DOHH2 (cell line): Measurements from ENCODE around the gene TUB.

Source experiments
- H3F3A ChIP-seq: fragments of 200-600 bp; sonication (generic), shearing (Covaris generic); 2 replicates; pipeline ENCODE4 v1.6.0; 2016; ENCODE audit warnings: antibody characterized with exemption, mild to moderate bottlenecking; ENCODE audit not compliant: control insufficient read depth, insufficient read depth
- H3K27ac ChIP-seq: fragments of 200-600 bp; sonication (generic); 2 replicates; pipeline ENCODE4 v1.5.1; 2014; ENCODE audit warnings: low read depth, mild to moderate bottlenecking, low read length, moderate library complexity
- H3K27me3 ChIP-seq: fragments of 200-600 bp; sonication (generic); 2 replicates; pipeline ENCODE4 v1.6.1; 2014; ENCODE audit warnings: mild to moderate bottlenecking, low read length, mixed read lengths; ENCODE audit not compliant: control insufficient read depth
- H3K36me3 ChIP-seq: fragments of 200-600 bp; sonication (generic); 2 replicates; pipeline ENCODE4 v1.6.1; 2014; ENCODE audit warnings: mild to moderate bottlenecking, low read length, moderate library complexity, mixed read lengths; ENCODE audit not compliant: control insufficient read depth
- H3K4me1 ChIP-seq: fragments of 200-600 bp; sonication (generic); 2 replicates; pipeline ENCODE4 v1.6.1; 2014; ENCODE audit warnings: mild to moderate bottlenecking, low read length, mixed read lengths; ENCODE audit not compliant: control insufficient read depth
- H3K4me2 ChIP-seq: fragments of 200-600 bp; sonication (generic); 2 replicates; pipeline ENCODE4 v1.6.0; 2014; ENCODE audit warnings: mild to moderate bottlenecking, low read length, moderate library complexity
- H3K4me3 ChIP-seq: fragments of 200-600 bp; sonication (generic); 2 replicates; pipeline ENCODE4 v1.5.1; 2014; ENCODE audit warnings: mild to moderate bottlenecking, low read length, mixed read lengths
- H3K79me2 ChIP-seq: fragments of 200-600 bp; sonication (generic); 2 replicates; pipeline ENCODE4 v1.6.1; 2014; ENCODE audit warnings: mild to moderate bottlenecking, low read length, mixed read lengths; ENCODE audit not compliant: control insufficient read depth
- H3K9me2 ChIP-seq: fragments of 200-600 bp; sonication (generic); replicated peaks from 2 replicates; pipeline ENCODE4 v1.6.1; 2014; ENCODE audit warnings: mild to moderate bottlenecking, low read length, mixed read lengths; ENCODE audit not compliant: control insufficient read depth
- H3K9me3 ChIP-seq: fragments of 200-600 bp; sonication (generic); 2 replicates; pipeline ENCODE4 v1.6.1; 2014; ENCODE audit warnings: antibody characterized with exemption, low read length, mixed read lengths; ENCODE audit not compliant: control insufficient read depth, insufficient read depth
- H4K20me1 ChIP-seq: fragments of 200-600 bp; sonication (generic); 2 replicates; pipeline ENCODE4 v1.6.0; 2014; ENCODE audit warnings: low read depth, mild to moderate bottlenecking, antibody characterized with exemption, low read length, moderate library complexity; ENCODE audit not compliant: control insufficient read depth, insufficient read depth
- CTCF ChIP-seq: fragments of 200-600 bp; sonication (generic); IDR thresholded peaks from one replicate; pipeline ENCODE4 v1.5.1; 2014; ENCODE audit warnings: antibody characterized with exemption, mild to moderate bottlenecking, low read depth, low read length; ENCODE audit not compliant: poor library complexity, severe bottlenecking
- EZH2phosphoT487 ChIP-seq: fragments of 200-600 bp; sonication (generic); IDR thresholded peaks from 2 replicates; pipeline ENCODE4 v1.6.1; 2017; ENCODE audit warnings: borderline replicate concordance, mild to moderate bottlenecking, antibody characterized with exemption, low read length, moderate library complexity, mixed read lengths

Gene TUB

DNA sequence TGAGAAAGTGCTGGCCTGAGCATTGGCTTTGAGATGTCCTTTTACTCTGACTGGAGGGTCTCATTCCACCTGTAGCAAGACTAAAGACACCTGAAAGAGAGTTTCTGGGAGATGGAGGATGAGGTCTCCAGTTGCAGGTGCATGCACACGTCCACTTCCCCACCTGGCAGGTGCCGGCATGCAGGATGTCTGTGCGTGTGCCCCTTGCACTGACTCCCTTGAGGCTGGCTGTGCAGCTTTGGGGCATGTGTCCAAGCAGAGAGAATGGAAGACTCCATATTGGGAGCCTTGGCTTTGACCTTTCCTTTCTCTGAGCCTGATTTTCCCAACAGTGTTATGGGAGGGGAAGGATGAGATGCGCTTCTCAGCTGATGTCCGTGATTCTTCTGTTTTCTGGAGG is 44.0 kb upstream of the TUB start:
- H3K9me2 ChIP-seq: no peaks in the 10 kb centered on the region
- no peaks in the 10 kb centered on the region for H4K20me1 ChIP-seq
- no peaks in the 10 kb centered on the region for H3F3A ChIP-seq
- H3K4me3 ChIP-seq: no peak overlapping the region
- H3K9me3 ChIP-seq: no peaks in the 10 kb centered on the region
- H3K4me1 ChIP-seq: no peaks in the 10 kb centered on the region
- H3K27me3 ChIP-seq: peaks cover 2% of the 10 kb centered on the region; the same call in 1 of the 2 replicates
- no peak overlapping the region for H3K4me2 ChIP-seq
- TF ChIP-seq EZH2phosphoT487: no peak
- no peak for TF ChIP-seq CTCF
- no peak overlapping the region for H3K27ac ChIP-seq
- no peaks in the 10 kb centered on the region for H3K36me3 ChIP-seq
- no peaks in the 10 kb centered on the region for H3K79me2 ChIP-seq

DNA sequence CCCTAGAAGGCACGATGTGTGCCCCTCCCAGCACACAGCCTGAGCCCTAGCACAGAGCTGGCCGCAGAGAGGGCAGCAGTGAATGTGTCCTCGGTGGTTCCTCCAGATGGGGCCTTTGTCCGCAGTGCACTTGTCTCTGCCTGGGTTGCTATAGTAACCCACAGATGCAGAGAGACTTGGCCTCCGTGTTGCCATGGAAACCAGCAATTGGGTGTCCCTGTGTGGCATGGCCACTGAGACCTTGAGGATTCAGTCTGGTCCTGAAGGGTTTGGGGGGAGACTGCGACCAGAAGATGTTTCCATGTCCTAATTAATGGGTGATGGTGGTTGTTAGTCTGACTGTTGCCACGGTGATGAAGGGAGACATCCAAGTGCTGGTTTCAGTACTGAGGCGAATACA is 42.6 kb upstream of the TUB start:
- Histone ChIP-seq H4K20me1 (no peaks in the 10 kb centered on the region), H3K27ac (no peak overlapping the region), H3K9me2 (no peaks in the 10 kb centered on the region), H3K4me1 (no peaks in the 10 kb centered on the region), H3K36me3 (no peaks in the 10 kb centered on the region), H3F3A (no peaks in the 10 kb centered on the region), H3K4me2 (no peak overlapping the region), H3K9me3 (no peaks in the 10 kb centered on the region), H3K4me3 (no peak overlapping the region), H3K27me3 (peaks cover 10% of the 10 kb centered on the region), H3K79me2 (no peaks in the 10 kb centered on the region)
- TF ChIP-seq CTCF (no peak), EZH2phosphoT487 (no peak)

GRCh38 chr11:8038811-8039529 is 42.0 kb upstream of the TUB start:
- TF ChIP-seq CTCF: no peak
- TF ChIP-seq EZH2phosphoT487: no peak
- no peaks in the 10 kb centered on the region for H3K9me2 ChIP-seq
- no peak overlapping the region for H3K27ac ChIP-seq

More at GRCh38 chr11:8038811-8039529, 42.0 kb upstream of the TUB start:
- H3K27me3 ChIP-seq: peaks cover 10% of the 10 kb centered on the region
- no peaks in the 10 kb centered on the region for H4K20me1 ChIP-seq
- H3K4me3 ChIP-seq: no peak overlapping the region
- no peak overlapping the region for H3K4me2 ChIP-seq
- H3K9me3 ChIP-seq: no peaks in the 10 kb centered on the region
- no peaks in the 10 kb centered on the region for H3K36me3 ChIP-seq
- no peaks in the 10 kb centered on the region for H3K4me1 ChIP-seq
- no peaks in the 10 kb centered on the region for H3K79me2 ChIP-seq
- no peaks in the 10 kb centered on the region for H3F3A ChIP-seq
